ENCODE measurements around the gene UNC119.

UNC119 gene

GRCh38 chr17:28518578-28518977, 33.8 kb downstream of the UNC119 start:
- H3K27ac ChIP-seq = no peak overlapping the region
- TF ChIP-seq CTCF (IDR thresholded peaks at IDR 0.05) (no peak), ZFX (IDR thresholded peaks at IDR 0.05; ENCODE audit: borderline replicate concordance) (no peak)

- TF ChIP-seq ZFX (IDR thresholded peaks at IDR 0.05; ENCODE audit: borderline replicate concordance) (no peak), CTCF (IDR thresholded peaks at IDR 0.05) (no peak)
- no peak overlapping the region for H3K27ac ChIP-seq
Measured at GRCh38 chr17:28518132-28518531, 34.3 kb downstream of the UNC119 start.

- no peak for TF ChIP-seq CTCF (IDR thresholded peaks at IDR 0.05)
- H3K27ac ChIP-seq = no peak overlapping the region
Measured at GRCh38 chr17:28515518-28515917, 36.9 kb downstream of the UNC119 start.

- no peak overlapping the region for H3K27ac ChIP-seq
- no peak for TF ChIP-seq CTCF (IDR thresholded peaks at IDR 0.05)
- TF ChIP-seq ZFX (IDR thresholded peaks at IDR 0.05; ENCODE audit: borderline replicate concordance) = no peak
Measured at GRCh38 chr17:28514561-28515002, 37.8 kb downstream of the UNC119 start.

- TF ChIP-seq CTCF (IDR thresholded peaks at IDR 0.05) (no peak), ZFX (IDR thresholded peaks at IDR 0.05; ENCODE audit: borderline replicate concordance) (no peak)
- no peak overlapping the region for H3K27ac ChIP-seq
Measured at GRCh38 chr17:28513476-28513875, 38.9 kb downstream of the UNC119 start.

GRCh38 chr17:28511858-28512461, 40.5 kb downstream of the UNC119 start:
- no peak overlapping the region for H3K27ac ChIP-seq
- no peak for TF ChIP-seq CTCF (IDR thresholded peaks at IDR 0.05)

GRCh38 chr17:28509789-28510188, 42.6 kb downstream of the UNC119 start:
- TF ChIP-seq ZFX (IDR thresholded peaks at IDR 0.05; ENCODE audit: borderline replicate concordance) (no peak), CTCF (IDR thresholded peaks at IDR 0.05) (no peak)
- no peak overlapping the region for H3K27ac ChIP-seq
